H1 (cell line): ENCODE results near the gene LY9. TPM values are rescaled to one million over a fixed set of nuclear protein-coding genes. Genes with fewer than 3 reads are reported as not detected.

ENCODE experiments used
- BRCA1 ChIP-seq: IDR thresholded peaks from 2 replicates; pipeline ENCODE4 v1.6.1; 2012; ENCODE audit warnings: low read depth, low read length, improper control_type of control experiment
- TAF1 ChIP-seq: IDR thresholded peaks from 2 replicates; pipeline ENCODE4 v1.6.1; 2011; ENCODE audit warnings: mild to moderate bottlenecking, low read depth, low read length
- TCF12 ChIP-seq: IDR thresholded peaks from 2 replicates; pipeline ENCODE4 v1.6.1; 2011; ENCODE audit warnings: low read depth, mild to moderate bottlenecking, low read length
- polyA plus RNA-seq, 7 experiments: library from polyadenylated mRNA; depleted of rRNA in 3 of 7; stranded (reverse) in 5 of 7; unstranded in 2 of 7; fragments of >200 nt in 5 of 7; fragments of 200-250 nt in 2 of 7; gene quantifications; 1 replicate in 5 of 7; 2 replicates in 1 of 7; 4 replicates in 1 of 7; pipeline versions ENCODE4 v1.2.1 to v1.2.3, GENCODE V29; 2011 to 2013; ENCODE audit warnings: missing spikeins in 2 of 7, mixed read lengths in 2 of 7
- total RNA-seq: library from RNA; stranded (reverse); fragmentation: NEBNext Ultra II Directional; extraction: Animal tissue kit (Norgen Biotek cat#: 25700); gene quantifications from 2 replicates; pipeline ENCODE4 v1.2.1, GENCODE V29; 2021
- TF ChIP-seq, protein P1 (sequence below): fragments of 300-600 bp; sonication (generic); IDR thresholded peaks from 2 replicates; pipeline ENCODE4 v1.7.1; 2012; ENCODE audit warnings: low read length, moderate library complexity, mild to moderate bottlenecking, inconsistent platforms; ENCODE audit not compliant: insufficient replicate concordance

Gene LY9
- total and polyA plus RNA-seq, 2 of the 8 experiments (the other 6 are each of a cell fraction or from before 2014, with no cell fraction given), result not detected

DNA sequence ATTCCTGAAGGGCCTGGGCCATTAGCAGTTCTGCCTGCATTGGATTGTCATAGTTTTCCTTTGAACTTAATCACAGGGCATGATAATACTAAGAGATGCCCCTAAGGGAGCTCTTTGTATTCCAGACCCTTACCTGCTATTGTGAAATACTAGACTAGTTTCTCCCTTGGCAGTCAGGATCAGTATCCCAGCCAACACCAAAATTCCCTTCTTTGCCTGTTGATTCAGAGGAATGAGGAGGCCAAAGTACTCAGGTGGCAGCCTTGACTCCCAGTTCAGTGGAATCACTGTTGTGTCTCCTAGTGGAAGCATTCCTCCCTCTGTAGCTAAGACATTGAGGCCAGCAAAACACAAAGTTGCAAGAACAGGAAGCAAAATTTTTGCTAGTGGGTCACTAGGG, 36.2 kb upstream of the LY9 start (continued):
- TF ChIP-seq, protein P1, sequence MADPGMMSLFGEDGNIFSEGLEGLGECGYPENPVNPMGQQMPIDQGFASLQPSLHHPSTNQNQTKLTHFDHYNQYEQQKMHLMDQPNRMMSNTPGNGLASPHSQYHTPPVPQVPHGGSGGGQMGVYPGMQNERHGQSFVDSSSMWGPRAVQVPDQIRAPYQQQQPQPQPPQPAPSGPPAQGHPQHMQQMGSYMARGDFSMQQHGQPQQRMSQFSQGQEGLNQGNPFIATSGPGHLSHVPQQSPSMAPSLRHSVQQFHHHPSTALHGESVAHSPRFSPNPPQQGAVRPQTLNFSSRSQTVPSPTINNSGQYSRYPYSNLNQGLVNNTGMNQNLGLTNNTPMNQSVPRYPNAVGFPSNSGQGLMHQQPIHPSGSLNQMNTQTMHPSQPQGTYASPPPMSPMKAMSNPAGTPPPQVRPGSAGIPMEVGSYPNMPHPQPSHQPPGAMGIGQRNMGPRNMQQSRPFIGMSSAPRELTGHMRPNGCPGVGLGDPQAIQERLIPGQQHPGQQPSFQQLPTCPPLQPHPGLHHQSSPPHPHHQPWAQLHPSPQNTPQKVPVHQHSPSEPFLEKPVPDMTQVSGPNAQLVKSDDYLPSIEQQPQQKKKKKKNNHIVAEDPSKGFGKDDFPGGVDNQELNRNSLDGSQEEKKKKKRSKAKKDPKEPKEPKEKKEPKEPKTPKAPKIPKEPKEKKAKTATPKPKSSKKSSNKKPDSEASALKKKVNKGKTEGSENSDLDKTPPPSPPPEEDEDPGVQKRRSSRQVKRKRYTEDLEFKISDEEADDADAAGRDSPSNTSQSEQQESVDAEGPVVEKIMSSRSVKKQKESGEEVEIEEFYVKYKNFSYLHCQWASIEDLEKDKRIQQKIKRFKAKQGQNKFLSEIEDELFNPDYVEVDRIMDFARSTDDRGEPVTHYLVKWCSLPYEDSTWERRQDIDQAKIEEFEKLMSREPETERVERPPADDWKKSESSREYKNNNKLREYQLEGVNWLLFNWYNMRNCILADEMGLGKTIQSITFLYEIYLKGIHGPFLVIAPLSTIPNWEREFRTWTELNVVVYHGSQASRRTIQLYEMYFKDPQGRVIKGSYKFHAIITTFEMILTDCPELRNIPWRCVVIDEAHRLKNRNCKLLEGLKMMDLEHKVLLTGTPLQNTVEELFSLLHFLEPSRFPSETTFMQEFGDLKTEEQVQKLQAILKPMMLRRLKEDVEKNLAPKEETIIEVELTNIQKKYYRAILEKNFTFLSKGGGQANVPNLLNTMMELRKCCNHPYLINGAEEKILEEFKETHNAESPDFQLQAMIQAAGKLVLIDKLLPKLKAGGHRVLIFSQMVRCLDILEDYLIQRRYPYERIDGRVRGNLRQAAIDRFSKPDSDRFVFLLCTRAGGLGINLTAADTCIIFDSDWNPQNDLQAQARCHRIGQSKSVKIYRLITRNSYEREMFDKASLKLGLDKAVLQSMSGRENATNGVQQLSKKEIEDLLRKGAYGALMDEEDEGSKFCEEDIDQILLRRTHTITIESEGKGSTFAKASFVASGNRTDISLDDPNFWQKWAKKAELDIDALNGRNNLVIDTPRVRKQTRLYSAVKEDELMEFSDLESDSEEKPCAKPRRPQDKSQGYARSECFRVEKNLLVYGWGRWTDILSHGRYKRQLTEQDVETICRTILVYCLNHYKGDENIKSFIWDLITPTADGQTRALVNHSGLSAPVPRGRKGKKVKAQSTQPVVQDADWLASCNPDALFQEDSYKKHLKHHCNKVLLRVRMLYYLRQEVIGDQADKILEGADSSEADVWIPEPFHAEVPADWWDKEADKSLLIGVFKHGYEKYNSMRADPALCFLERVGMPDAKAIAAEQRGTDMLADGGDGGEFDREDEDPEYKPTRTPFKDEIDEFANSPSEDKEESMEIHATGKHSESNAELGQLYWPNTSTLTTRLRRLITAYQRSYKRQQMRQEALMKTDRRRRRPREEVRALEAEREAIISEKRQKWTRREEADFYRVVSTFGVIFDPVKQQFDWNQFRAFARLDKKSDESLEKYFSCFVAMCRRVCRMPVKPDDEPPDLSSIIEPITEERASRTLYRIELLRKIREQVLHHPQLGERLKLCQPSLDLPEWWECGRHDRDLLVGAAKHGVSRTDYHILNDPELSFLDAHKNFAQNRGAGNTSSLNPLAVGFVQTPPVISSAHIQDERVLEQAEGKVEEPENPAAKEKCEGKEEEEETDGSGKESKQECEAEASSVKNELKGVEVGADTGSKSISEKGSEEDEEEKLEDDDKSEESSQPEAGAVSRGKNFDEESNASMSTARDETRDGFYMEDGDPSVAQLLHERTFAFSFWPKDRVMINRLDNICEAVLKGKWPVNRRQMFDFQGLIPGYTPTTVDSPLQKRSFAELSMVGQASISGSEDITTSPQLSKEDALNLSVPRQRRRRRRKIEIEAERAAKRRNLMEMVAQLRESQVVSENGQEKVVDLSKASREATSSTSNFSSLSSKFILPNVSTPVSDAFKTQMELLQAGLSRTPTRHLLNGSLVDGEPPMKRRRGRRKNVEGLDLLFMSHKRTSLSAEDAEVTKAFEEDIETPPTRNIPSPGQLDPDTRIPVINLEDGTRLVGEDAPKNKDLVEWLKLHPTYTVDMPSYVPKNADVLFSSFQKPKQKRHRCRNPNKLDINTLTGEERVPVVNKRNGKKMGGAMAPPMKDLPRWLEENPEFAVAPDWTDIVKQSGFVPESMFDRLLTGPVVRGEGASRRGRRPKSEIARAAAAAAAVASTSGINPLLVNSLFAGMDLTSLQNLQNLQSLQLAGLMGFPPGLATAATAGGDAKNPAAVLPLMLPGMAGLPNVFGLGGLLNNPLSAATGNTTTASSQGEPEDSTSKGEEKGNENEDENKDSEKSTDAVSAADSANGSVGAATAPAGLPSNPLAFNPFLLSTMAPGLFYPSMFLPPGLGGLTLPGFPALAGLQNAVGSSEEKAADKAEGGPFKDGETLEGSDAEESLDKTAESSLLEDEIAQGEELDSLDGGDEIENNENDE, result no peak
- TF ChIP-seq BRCA1, result no peak
- no peak for TF ChIP-seq TCF12
- TF ChIP-seq TAF1, result no peak
